NT2/D1 (cell line): ENCODE data around the gene PLPP1.

Source experiments
- SUZ12 ChIP-seq: IDR thresholded peaks from 2 replicates; pipeline ENCODE4 v1.6.1; 2011; ENCODE audit not compliant: insufficient read length, insufficient read depth; ENCODE audit errors: extremely low read depth
- YY1 ChIP-seq: IDR thresholded peaks from 2 replicates; pipeline ENCODE4 v1.6.1; 2011; ENCODE audit not compliant: insufficient read length, insufficient read depth

DNA sequence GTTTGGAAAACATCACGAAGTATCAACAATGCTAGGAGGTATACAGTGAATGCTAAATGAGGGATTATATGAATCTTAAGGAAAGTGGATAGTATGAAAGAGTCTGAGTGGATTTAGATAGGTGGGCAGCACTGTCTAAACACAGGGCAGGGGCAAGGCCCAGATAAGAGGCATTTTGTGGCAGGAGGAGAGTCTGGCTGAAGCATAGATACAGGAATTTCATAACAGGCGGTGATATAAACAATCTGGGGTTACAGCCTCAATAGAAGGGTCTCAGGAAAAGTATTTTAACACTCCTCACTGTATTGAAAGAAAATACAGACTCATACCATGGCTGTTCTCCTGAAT, 96.9 kb downstream of the PLPP1 start:
- TF ChIP-seq SUZ12 (no peak), YY1 (no peak)
